ENCODE measurements around the gene SETD4.

DNA sequence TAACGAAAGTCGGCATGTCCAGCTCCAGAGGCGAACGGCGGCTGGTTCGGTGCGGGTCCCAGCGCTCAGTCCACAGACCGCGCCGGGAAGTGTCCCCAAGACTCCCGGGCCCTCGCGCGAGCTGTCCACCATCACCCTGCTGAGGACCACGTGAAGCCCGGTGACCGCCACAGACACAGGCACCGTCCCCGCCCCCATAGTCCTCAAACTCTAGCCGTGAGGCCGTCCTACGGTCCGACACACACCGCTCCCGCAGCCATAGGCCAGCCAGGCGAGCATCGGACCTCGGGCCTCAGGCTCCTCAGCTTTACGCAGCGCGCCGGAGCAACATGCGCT is 535 bp downstream of the SETD4 start:
- no peak for TF ChIP-seq YY1 (IDR thresholded peaks at IDR 0.05; ENCODE audit: extremely low read depth, insufficient replicate concordance, low read depth, low read length)
- no peak for TF ChIP-seq POLR2A (IDR thresholded peaks at IDR 0.05; ENCODE audit: borderline replicate concordance, extremely low read depth, insufficient read depth, insufficient read length)
- no peak for TF ChIP-seq CEBPB (IDR thresholded peaks at IDR 0.05; ENCODE audit: low read depth)
- no peak for TF ChIP-seq TCF7L2 (IDR thresholded peaks at IDR 0.05; ENCODE audit: borderline replicate concordance, extremely low read depth, insufficient read depth, insufficient read length)
- TF ChIP-seq, protein P1, sequence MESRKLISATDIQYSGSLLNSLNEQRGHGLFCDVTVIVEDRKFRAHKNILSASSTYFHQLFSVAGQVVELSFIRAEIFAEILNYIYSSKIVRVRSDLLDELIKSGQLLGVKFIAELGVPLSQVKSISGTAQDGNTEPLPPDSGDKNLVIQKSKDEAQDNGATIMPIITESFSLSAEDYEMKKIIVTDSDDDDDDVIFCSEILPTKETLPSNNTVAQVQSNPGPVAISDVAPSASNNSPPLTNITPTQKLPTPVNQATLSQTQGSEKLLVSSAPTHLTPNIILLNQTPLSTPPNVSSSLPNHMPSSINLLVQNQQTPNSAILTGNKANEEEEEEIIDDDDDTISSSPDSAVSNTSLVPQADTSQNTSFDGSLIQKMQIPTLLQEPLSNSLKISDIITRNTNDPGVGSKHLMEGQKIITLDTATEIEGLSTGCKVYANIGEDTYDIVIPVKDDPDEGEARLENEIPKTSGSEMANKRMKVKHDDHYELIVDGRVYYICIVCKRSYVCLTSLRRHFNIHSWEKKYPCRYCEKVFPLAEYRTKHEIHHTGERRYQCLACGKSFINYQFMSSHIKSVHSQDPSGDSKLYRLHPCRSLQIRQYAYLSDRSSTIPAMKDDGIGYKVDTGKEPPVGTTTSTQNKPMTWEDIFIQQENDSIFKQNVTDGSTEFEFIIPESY (IDR thresholded peaks at IDR 0.05; ENCODE audit: extremely low read depth, insufficient replicate concordance, low read length) = no peak
- no peak for TF ChIP-seq EGR1 (IDR thresholded peaks at IDR 0.05; ENCODE audit: low read depth)
- TF ChIP-seq, protein P2, sequence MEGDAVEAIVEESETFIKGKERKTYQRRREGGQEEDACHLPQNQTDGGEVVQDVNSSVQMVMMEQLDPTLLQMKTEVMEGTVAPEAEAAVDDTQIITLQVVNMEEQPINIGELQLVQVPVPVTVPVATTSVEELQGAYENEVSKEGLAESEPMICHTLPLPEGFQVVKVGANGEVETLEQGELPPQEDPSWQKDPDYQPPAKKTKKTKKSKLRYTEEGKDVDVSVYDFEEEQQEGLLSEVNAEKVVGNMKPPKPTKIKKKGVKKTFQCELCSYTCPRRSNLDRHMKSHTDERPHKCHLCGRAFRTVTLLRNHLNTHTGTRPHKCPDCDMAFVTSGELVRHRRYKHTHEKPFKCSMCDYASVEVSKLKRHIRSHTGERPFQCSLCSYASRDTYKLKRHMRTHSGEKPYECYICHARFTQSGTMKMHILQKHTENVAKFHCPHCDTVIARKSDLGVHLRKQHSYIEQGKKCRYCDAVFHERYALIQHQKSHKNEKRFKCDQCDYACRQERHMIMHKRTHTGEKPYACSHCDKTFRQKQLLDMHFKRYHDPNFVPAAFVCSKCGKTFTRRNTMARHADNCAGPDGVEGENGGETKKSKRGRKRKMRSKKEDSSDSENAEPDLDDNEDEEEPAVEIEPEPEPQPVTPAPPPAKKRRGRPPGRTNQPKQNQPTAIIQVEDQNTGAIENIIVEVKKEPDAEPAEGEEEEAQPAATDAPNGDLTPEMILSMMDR (IDR thresholded peaks at IDR 0.05 in 2 of 3, conservative IDR thresholded peaks at IDR 0.05 in 1 of 3; ENCODE audit: borderline replicate concordance in 1 of 3, insufficient read depth in 1 of 3, low read depth in 2 of 3, low read length in 2 of 3) = no peak
- TF ChIP-seq EZH2 (IDR thresholded peaks at IDR 0.05) = no peak
- TF ChIP-seq SIN3A (IDR thresholded peaks at IDR 0.05; ENCODE audit: low read depth) = no peak
- no peak for TF ChIP-seq CBX3 (IDR thresholded peaks at IDR 0.05; ENCODE audit: low read depth)
- TF ChIP-seq, protein P3, sequence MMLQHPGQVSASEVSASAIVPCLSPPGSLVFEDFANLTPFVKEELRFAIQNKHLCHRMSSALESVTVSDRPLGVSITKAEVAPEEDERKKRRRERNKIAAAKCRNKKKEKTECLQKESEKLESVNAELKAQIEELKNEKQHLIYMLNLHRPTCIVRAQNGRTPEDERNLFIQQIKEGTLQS (IDR thresholded peaks at IDR 0.05) = no peak
- TF ChIP-seq SP1 (IDR thresholded peaks at IDR 0.05; ENCODE audit: low read depth) = no peak
- TF ChIP-seq, protein P4, sequence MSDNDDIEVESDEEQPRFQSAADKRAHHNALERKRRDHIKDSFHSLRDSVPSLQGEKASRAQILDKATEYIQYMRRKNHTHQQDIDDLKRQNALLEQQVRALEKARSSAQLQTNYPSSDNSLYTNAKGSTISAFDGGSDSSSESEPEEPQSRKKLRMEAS (IDR thresholded peaks at IDR 0.05) = no peak
- TF ChIP-seq RAD21 (IDR thresholded peaks at IDR 0.05; ENCODE audit: low read depth) = no peak
